Sigmoid colon (tissue), 4 donors: ENCODE measurements around the gene PASD1.

Experiments used
- CTCF ChIP-seq, 4 experiments: fragments of 450-650 bp in 3 of 4; fragments of 200-600 bp in 1 of 4; IDR thresholded peaks; one replicate each; pipeline ENCODE4 v1.5.1; 2016 to 2019; ENCODE audit warnings: antibody characterized with exemption in 4 of 4, mild to moderate bottlenecking in 3 of 4, moderate library complexity in 2 of 4
- EP300 ChIP-seq, 4 donors: sonication (generic); formaldehyde crosslinking; IDR thresholded peaks; one replicate each; pipeline ENCODE4 v1.6.1; 2017; ENCODE audit warnings: antibody characterized with exemption in 4 of 4
- POLR2A ChIP-seq, 2 donors: fragments of 450-650 bp; IDR thresholded peaks; one replicate each; pipeline ENCODE4 v1.6.1; 2016; ENCODE audit warnings: antibody characterized with exemption in 2 of 2, mild to moderate bottlenecking in 2 of 2, moderate library complexity in 2 of 2

DNA sequence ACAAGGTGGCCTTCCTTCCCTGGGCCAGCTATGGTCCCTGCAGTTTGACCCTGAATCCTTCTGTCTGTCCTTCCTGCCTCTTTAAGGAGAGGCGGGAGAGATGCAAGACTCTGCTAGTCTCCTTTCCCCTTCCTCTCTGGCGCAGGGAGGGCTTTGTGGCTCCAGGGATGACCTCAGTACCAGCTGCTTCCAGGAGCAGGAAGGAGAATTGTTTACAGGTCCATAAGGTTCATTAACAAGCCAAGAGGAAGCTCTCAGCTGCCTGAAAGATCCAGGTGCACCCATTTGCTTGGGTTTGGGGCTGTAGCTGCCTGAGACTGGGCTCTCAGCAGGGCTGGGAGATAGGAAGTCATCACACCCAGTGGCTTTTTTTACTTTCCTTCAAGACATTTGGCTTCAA lies 148.3 kb downstream of the PASD1 start:
- TF ChIP-seq POLR2A (IDR thresholded peaks at IDR 0.05) = no peak
- TF ChIP-seq EP300 (IDR thresholded peaks at IDR 0.05) = no peak
- no peak for TF ChIP-seq CTCF (IDR thresholded peaks at IDR 0.05)
